GM12878 (cell line): ENCODE results near the gene NCAPD3. TPM values are rescaled to one million over a fixed set of nuclear protein-coding genes. Genes with fewer than 3 reads are reported as not detected.

ENCODE experiments used
- ATAC-seq: fragments of 200-7000 bp; cut with Tn5 transposase; 3 replicates; pipeline ENCODE4 v1.9.1; 2020; ENCODE audit warnings: mild to moderate bottlenecking, moderate library complexity
- BruUV-seq: library from RNA; stranded (reverse); fragments of 400-500 nt; replicated peaks from 2 replicates; lab custom pipeline; 2021; lab: Mats Ljungman, UMichigan
- CTCF ChIA-PET: fragments of 300-600 bp; sonication (Branson Sonifier 250); formaldehyde crosslinking; extraction: SDS; loops from one replicate; lab custom pipeline; 2021; ENCODE audit warnings: inconsistent platforms; lab: Yijun Ruan, JAX
- POLR2A ChIA-PET: fragments of 350-600 bp; formaldehyde crosslinking; extraction: SDS; loops from one replicate; lab custom pipeline; 2021; ENCODE audit warnings: inconsistent platforms; lab: Charles Lee
- RAD21 ChIA-PET: fragments of 300-600 bp; sonication (Branson Sonifier 250); formaldehyde crosslinking; loops from one replicate; lab custom pipeline; 2023; ENCODE audit warnings: antibody characterized with exemption; ENCODE audit not compliant: unreplicated experiment; lab: Charles Lee
- SMC1A ChIA-PET: fragments of 300-600 bp; sonication (Branson Sonifier 250); formaldehyde crosslinking; loops from one replicate; lab custom pipeline; 2023; ENCODE audit not compliant: unreplicated experiment, uncharacterized antibody; lab: Charles Lee
- DNase-seq: peaks from one replicate; pipeline ENCODE4 v3.0.0-alpha.2; 2011; ENCODE audit warnings: low read depth, low spot score
- FAIRE-seq: peaks from 3 replicates; lab custom pipeline; 2011; peaks lifted over from hg19 to GRCh38; lab: Jason Lieb, UNC
- H2AFZ ChIP-seq: 2 replicates; pipeline ENCODE4 v1.6.0; 2011; ENCODE audit warnings: low read depth, low read length, control low read depth; ENCODE audit not compliant: control insufficient read depth
- H3K27ac ChIP-seq: 2 replicates; pipeline ENCODE4 v1.5.1; 2011; ENCODE audit warnings: control low read depth; ENCODE audit not compliant: control insufficient read depth, insufficient read depth
- H3K27me3 ChIP-seq, 2 experiments: replicated peaks in 1 of 2; 2 replicates each; pipeline versions ENCODE4 v1.6.0 to v1.6.1; 2011; ENCODE audit warnings: low read length in 1 of 2; ENCODE audit not compliant: control insufficient read depth in 2 of 2, insufficient read depth in 2 of 2
- H3K36me3 ChIP-seq, 2 experiments: 2 replicates each; pipeline ENCODE4 v1.5.1; 2011; ENCODE audit warnings: low read length in 1 of 2; ENCODE audit not compliant: control insufficient read depth in 2 of 2, insufficient read depth in 2 of 2
- H3K4me1 ChIP-seq: 2 replicates; pipeline ENCODE4 v1.6.1; 2011; ENCODE audit warnings: mild to moderate bottlenecking, low read length, moderate library complexity, mixed read lengths; ENCODE audit not compliant: control insufficient read depth, insufficient read depth
- H3K4me2 ChIP-seq: 2 replicates; pipeline ENCODE4 v1.6.0; 2011; ENCODE audit warnings: control low read depth; ENCODE audit not compliant: control insufficient read depth, insufficient read depth
- H3K4me3 ChIP-seq: fragments of 200-600 bp; sonication (generic); 2 replicates; pipeline ENCODE4 v1.5.1; 2016
- H3K79me2 ChIP-seq: 2 replicates; pipeline ENCODE4 v1.6.0; 2011; ENCODE audit warnings: low read length; ENCODE audit not compliant: control insufficient read depth, insufficient read depth
- H3K9ac ChIP-seq: 2 replicates; pipeline ENCODE4 v1.8.0; 2011; ENCODE audit warnings: low read length, control low read depth, mixed read lengths; ENCODE audit not compliant: control insufficient read depth, insufficient read depth
- H3K9me3 ChIP-seq: replicated peaks from 3 replicates; pipeline ENCODE4 v1.5.1; 2011; ENCODE audit warnings: mild to moderate bottlenecking, low read length; ENCODE audit not compliant: control insufficient read depth, insufficient read depth
- H4K20me1 ChIP-seq: 2 replicates; pipeline ENCODE4 v1.6.0; 2011; ENCODE audit not compliant: control insufficient read depth, insufficient read depth
- ATF2 ChIP-seq: IDR thresholded peaks from 2 replicates; pipeline ENCODE4 v1.6.1; 2012; ENCODE audit warnings: low read length, inconsistent platforms
- BACH1 ChIP-seq: fragments of 450-650 bp; IDR thresholded peaks from 2 replicates; pipeline ENCODE4 v1.6.1; 2017; ENCODE audit warnings: mild to moderate bottlenecking, borderline replicate concordance
- BRCA1 ChIP-seq: IDR thresholded peaks from 2 replicates; pipeline ENCODE4 v1.6.1; 2011; ENCODE audit warnings: low read depth, low read length, improper control_type of control experiment
- CREM ChIP-seq: IDR thresholded peaks from 2 replicates; pipeline ENCODE4 v1.6.1; 2014; ENCODE audit warnings: antibody characterized with exemption, low read depth
- ESRRA ChIP-seq: IDR thresholded peaks from 2 replicates; pipeline ENCODE4 v1.6.1; 2012; ENCODE audit warnings: mild to moderate bottlenecking, low read length, improper control_type of control experiment
- ETV6 ChIP-seq, 2 experiments: fragments of 450-650 bp in 1 of 2; IDR thresholded peaks in 1 of 2; conservative IDR thresholded peaks in 1 of 2; 2 replicates each; pipeline ENCODE4 v1.6.1; 2014; ENCODE audit warnings: antibody characterized with exemption in 1 of 2, borderline replicate concordance in 1 of 2, low read depth in 1 of 2, mild to moderate bottlenecking in 1 of 2, moderate library complexity in 1 of 2
- EZH2 ChIP-seq: IDR thresholded peaks from 2 replicates; pipeline ENCODE4 v1.6.1; 2012; ENCODE audit warnings: low read depth, mild to moderate bottlenecking, control low read depth, inconsistent platforms, low read length, borderline replicate concordance; ENCODE audit not compliant: control insufficient read depth
- FOXM1 ChIP-seq: IDR thresholded peaks from 2 replicates; pipeline ENCODE4 v1.6.1; 2012; ENCODE audit warnings: low read depth, mild to moderate bottlenecking, inconsistent platforms, low read length, moderate library complexity
- HCFC1 ChIP-seq: fragments of 150-350 bp; IDR thresholded peaks from 2 replicates; pipeline ENCODE4 v1.6.1; 2014; ENCODE audit warnings: low read length
- MTA2 ChIP-seq: fragments of 450-650 bp; IDR thresholded peaks from 2 replicates; pipeline ENCODE4 v1.6.1; 2016; ENCODE audit warnings: low read depth, mild to moderate bottlenecking, moderate library complexity
- RB1 ChIP-seq: fragments of 450-650 bp; formaldehyde crosslinking; IDR thresholded peaks from 2 replicates; pipeline ENCODE4 v1.6.1; 2017; ENCODE audit warnings: mild to moderate bottlenecking, borderline replicate concordance
- SKIL ChIP-seq: fragments of 450-650 bp; IDR thresholded peaks from 2 replicates; pipeline ENCODE4 v1.6.1; 2017; ENCODE audit warnings: mild to moderate bottlenecking, low read depth, inconsistent platforms; ENCODE audit not compliant: poor library complexity, severe bottlenecking
- SMAD5 ChIP-seq: IDR thresholded peaks from 2 replicates; pipeline ENCODE4 v1.6.1; 2016; ENCODE audit warnings: antibody characterized with exemption, low read depth
- SRF ChIP-seq, 2 experiments: IDR thresholded peaks; 2 replicates each; pipeline ENCODE4 v1.6.1; 2011; ENCODE audit warnings: low read depth in 2 of 2, low read length in 2 of 2, mild to moderate bottlenecking in 1 of 2, moderate library complexity in 1 of 2
- WGBS: methylation state at CpG from one replicate; pipeline ENCODE4 v1.1.6; 2016; ENCODE audit warnings: low lambda C conversion rate; ENCODE audit not compliant: insufficient replicate concordance, insufficient coverage; ENCODE audit errors: missing lambda C conversion rate; 5-methylcytosine and 5-hydroxymethylcytosine counted together
- in situ Hi-C: fragments of 300-500 bp; cut with MboI; formaldehyde crosslinking; loops from 9 replicates; pipeline ENCODE4 v1.14.3; 2018; ENCODE audit warnings: mixed read lengths
- intact Hi-C: fragments of 100-400 bp; cut with micrococcal nuclease; formaldehyde crosslinking; loops from one replicate; pipeline ENCODE4 v1.14.2; 2022; ENCODE audit not compliant: unreplicated experiment
- polyA plus RNA-seq, 11 experiments: library from polyadenylated mRNA; depleted of rRNA in 4 of 11; unstranded in 6 of 11; stranded (reverse) in 5 of 11; fragments of >200 nt; fragmentation: Nextera tagmentation in 4 of 11; fragmentation: Illumina TruSeq in 1 of 11; extraction: Ambion mirVana in 4 of 11; extraction: Trizol in 1 of 11; gene quantifications; 1 replicate in 1 of 11; 2 replicates in 10 of 11; pipeline versions ENCODE4 v1.2.1 to v1.2.3, GENCODE V29; 2011 to 2016; ENCODE audit warnings: inconsistent platforms in 2 of 11, missing spikeins in 2 of 11, low read depth in 1 of 11
- total RNA-seq, 4 experiments: library from RNA; depleted of rRNA in 3 of 4; stranded (reverse); fragments of >200 nt in 3 of 4; fragmentation: Illumina TruSeq in 1 of 4; extraction: Trizol in 1 of 4; gene quantifications; 2 replicates each; pipeline versions ENCODE4 v1.2.1 to v1.2.3, GENCODE V29; 2013 to 2021
- TF ChIP-seq, protein P1 (sequence below), 3 experiments: IDR thresholded peaks in 2 of 3; conservative IDR thresholded peaks in 1 of 3; 2 replicates each; pipeline ENCODE4 v1.5.1; 2011; ENCODE audit warnings: low read depth in 3 of 3, low read length in 3 of 3, mild to moderate bottlenecking in 3 of 3, control low read depth in 2 of 3, moderate library complexity in 2 of 3, inconsistent platforms in 1 of 3, mixed read lengths in 1 of 3; ENCODE audit not compliant: control insufficient read depth in 2 of 3, insufficient read depth in 1 of 3; ENCODE audit errors: extremely low read depth in 1 of 3

The NCAPD3 gene
- total and polyA plus RNA-seq, 10 of the 15 experiments (the other 5 are each of a cell fraction or from before 2014, with no cell fraction given), result 14.9 to 58.2 (median 48.2) TPM

GRCh38 chr11:134134167-134134566 lies 89.6 kb downstream of the NCAPD3 start:
- TF ChIP-seq MTA2 (no peak), ATF2 (no peak), CREM (no peak), RB1 (no peak), SRF (IDR thresholded peaks at IDR 0.05; ENCODE audit: low read depth in 2 of 2, low read length in 2 of 2) (no peak), SKIL (no peak), EZH2 (no peak), SMAD5 (no peak), ETV6 (conservative IDR thresholded peaks at IDR 0.05 in 1 of 2, IDR thresholded peaks at IDR 0.05 in 1 of 2; ENCODE audit: borderline replicate concordance in 1 of 2, low read depth in 1 of 2) (no peak), ESRRA (no peak), HCFC1 (no peak), FOXM1 (no peak), BACH1 (no peak), BRCA1 (no peak)
- TF ChIP-seq, protein P1, sequence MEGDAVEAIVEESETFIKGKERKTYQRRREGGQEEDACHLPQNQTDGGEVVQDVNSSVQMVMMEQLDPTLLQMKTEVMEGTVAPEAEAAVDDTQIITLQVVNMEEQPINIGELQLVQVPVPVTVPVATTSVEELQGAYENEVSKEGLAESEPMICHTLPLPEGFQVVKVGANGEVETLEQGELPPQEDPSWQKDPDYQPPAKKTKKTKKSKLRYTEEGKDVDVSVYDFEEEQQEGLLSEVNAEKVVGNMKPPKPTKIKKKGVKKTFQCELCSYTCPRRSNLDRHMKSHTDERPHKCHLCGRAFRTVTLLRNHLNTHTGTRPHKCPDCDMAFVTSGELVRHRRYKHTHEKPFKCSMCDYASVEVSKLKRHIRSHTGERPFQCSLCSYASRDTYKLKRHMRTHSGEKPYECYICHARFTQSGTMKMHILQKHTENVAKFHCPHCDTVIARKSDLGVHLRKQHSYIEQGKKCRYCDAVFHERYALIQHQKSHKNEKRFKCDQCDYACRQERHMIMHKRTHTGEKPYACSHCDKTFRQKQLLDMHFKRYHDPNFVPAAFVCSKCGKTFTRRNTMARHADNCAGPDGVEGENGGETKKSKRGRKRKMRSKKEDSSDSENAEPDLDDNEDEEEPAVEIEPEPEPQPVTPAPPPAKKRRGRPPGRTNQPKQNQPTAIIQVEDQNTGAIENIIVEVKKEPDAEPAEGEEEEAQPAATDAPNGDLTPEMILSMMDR (IDR thresholded peaks at IDR 0.05 in 2 of 3, conservative IDR thresholded peaks at IDR 0.05 in 1 of 3; ENCODE audit: control insufficient read depth in 2 of 3, extremely low read depth in 1 of 3, insufficient read depth in 1 of 3, low read depth in 3 of 3, low read length in 3 of 3), result no peak
- in situ Hi-C loops (no loop called here), intact Hi-C loops (no loop called here)
- no peak overlapping the region for H3K9ac ChIP-seq
- no peaks in the 10 kb centered on the region for H4K20me1 ChIP-seq
- H3K79me2 ChIP-seq, result no peaks in the 10 kb centered on the region
- H3K27ac ChIP-seq, result no peak overlapping the region
- no peak for DNase-seq
- no peak for FAIRE-seq
- no peak overlapping the region for H3K4me2 ChIP-seq
- SMC1A ChIA-PET, result interaction anchor here (0.9 kb wide), 1 partner anchor 83 kb away, joined by 4 read pairs; no protein-coding TSS in a partner anchor
- BruUV-seq, result no TSS peak
- no peaks in the 10 kb centered on the region; the same call in 1 of the 3 replicates for H3K9me3 ChIP-seq
- CTCF ChIA-PET, result interaction anchor here (1.3 kb wide), 1 partner anchor 83 kb away, joined by 3 read pairs; no protein-coding TSS in a partner anchor
- no peak overlapping the region for H2AFZ ChIP-seq
- POLR2A ChIA-PET, result no interaction called here
- H3K4me3 ChIP-seq, result no peak overlapping the region
- no peak for ATAC-seq
- 38% methylated on average over 1 of the region's 1 CpG for WGBS
- no peaks in the 10 kb centered on the region for H3K27me3 ChIP-seq
- RAD21 ChIA-PET, result interaction anchor here (1.1 kb wide), 1 partner anchor 207 kb away, joined by 3 read pairs; no protein-coding TSS in a partner anchor
- H3K36me3 ChIP-seq, result no peaks in the 10 kb centered on the region
- no peaks in the 10 kb centered on the region for H3K4me1 ChIP-seq
